Natural killer cell (primary cell): Measurements from ENCODE around the gene TMIE. TPM values are rescaled to one million over a fixed set of nuclear protein-coding genes. Genes with fewer than 3 reads are reported as not detected.

ENCODE experiments used
- ATAC-seq, 3 donors: fragments of 150-1000 bp in 2 of 3; fragments of 200-7000 bp in 1 of 3; cut with Tn5 transposase; 1 replicate in 1 of 3; 2 replicates in 2 of 3; pipeline ENCODE4 v1.10.0; 2021; ENCODE audit warnings: mild to moderate bottlenecking in 2 of 3, moderate library complexity in 2 of 3
- DNase-seq, 2 donors: peaks; one replicate each; pipeline versions ENCODE4 v3.0.0 to v3.0.0-alpha.2; 2013 to 2021; ENCODE audit warnings: mixed read lengths in 1 of 2
- H3K27ac ChIP-seq: one replicate; pipeline ENCODE4 v1.5.1; 2013; ENCODE audit warnings: mild to moderate bottlenecking, low read length
- H3K27me3 ChIP-seq: one replicate; pipeline ENCODE4 v1.6.1; 2013; ENCODE audit warnings: low read length; ENCODE audit not compliant: control insufficient read depth, insufficient read depth
- H3K36me3 ChIP-seq: one replicate; pipeline ENCODE4 v1.6.1; 2013; ENCODE audit warnings: low read length; ENCODE audit not compliant: control insufficient read depth, insufficient read depth
- H3K4me1 ChIP-seq: one replicate; pipeline ENCODE4 v1.6.1; 2013; ENCODE audit warnings: low read length; ENCODE audit not compliant: control insufficient read depth, insufficient read depth
- H3K4me3 ChIP-seq: one replicate; pipeline ENCODE4 v1.5.1; 2013; ENCODE audit warnings: low read length
- H3K9me3 ChIP-seq: one replicate; pipeline ENCODE4 v1.6.1; 2013; ENCODE audit warnings: low read length; ENCODE audit not compliant: control insufficient read depth, insufficient read depth
- H3K27ac Mint-ChIP-seq, 2 donors: one replicate each; pipeline ENCODE4 v1.8.0; 2022; ENCODE audit warnings: mild to moderate bottlenecking in 2 of 2, mixed read lengths in 2 of 2, moderate library complexity in 1 of 2
- H3K27me3 Mint-ChIP-seq, 2 donors: one replicate each; pipeline ENCODE4 v1.8.0; 2022; ENCODE audit warnings: low read depth in 2 of 2, mixed read lengths in 2 of 2
- H3K36me3 Mint-ChIP-seq: one replicate; pipeline ENCODE4 v1.8.0; 2022; ENCODE audit warnings: mixed read lengths
- H3K4me1 Mint-ChIP-seq, 2 donors: one replicate each; pipeline ENCODE4 v1.8.0; 2022; ENCODE audit warnings: mixed read lengths in 2 of 2
- H3K4me3 Mint-ChIP-seq: one replicate; pipeline ENCODE4 v1.8.0; 2022; ENCODE audit warnings: mild to moderate bottlenecking, moderate library complexity, mixed read lengths
- H3K9me3 Mint-ChIP-seq, 2 donors: one replicate each; pipeline ENCODE4 v1.8.0; 2022; ENCODE audit warnings: mixed read lengths in 2 of 2
- WGBS: methylation state at CpG from one replicate; pipeline ENCODE4 v1.1.7; 2013; ENCODE audit warnings: missing lambda C conversion rate; ENCODE audit not compliant: insufficient coverage; 5-methylcytosine and 5-hydroxymethylcytosine counted together
- intact Hi-C: fragments of 100-400 bp; cut with micrococcal nuclease; formaldehyde crosslinking; loops from one replicate; pipeline ENCODE4 v1.14.2; 2022
- total RNA-seq, 4 donors: library from RNA; stranded (reverse); fragments of 120-200 nt in 1 of 4; gene quantifications; one replicate each; pipeline versions ENCODE4 v1.2.3 to v1.2.4, GENCODE V29; 2013 to 2022
- TF ChIP-seq, protein P1 (sequence below): fragments of 200-600 bp; IDR thresholded peaks from one replicate; pipeline ENCODE4 v1.8.0; 2022; ENCODE audit warnings: antibody characterized with exemption

The TMIE gene
- total RNA-seq, 3 donors from 2014 or later (not counting 1 experiment from before 2014, with no cell fraction given), result not detected

DNA sequence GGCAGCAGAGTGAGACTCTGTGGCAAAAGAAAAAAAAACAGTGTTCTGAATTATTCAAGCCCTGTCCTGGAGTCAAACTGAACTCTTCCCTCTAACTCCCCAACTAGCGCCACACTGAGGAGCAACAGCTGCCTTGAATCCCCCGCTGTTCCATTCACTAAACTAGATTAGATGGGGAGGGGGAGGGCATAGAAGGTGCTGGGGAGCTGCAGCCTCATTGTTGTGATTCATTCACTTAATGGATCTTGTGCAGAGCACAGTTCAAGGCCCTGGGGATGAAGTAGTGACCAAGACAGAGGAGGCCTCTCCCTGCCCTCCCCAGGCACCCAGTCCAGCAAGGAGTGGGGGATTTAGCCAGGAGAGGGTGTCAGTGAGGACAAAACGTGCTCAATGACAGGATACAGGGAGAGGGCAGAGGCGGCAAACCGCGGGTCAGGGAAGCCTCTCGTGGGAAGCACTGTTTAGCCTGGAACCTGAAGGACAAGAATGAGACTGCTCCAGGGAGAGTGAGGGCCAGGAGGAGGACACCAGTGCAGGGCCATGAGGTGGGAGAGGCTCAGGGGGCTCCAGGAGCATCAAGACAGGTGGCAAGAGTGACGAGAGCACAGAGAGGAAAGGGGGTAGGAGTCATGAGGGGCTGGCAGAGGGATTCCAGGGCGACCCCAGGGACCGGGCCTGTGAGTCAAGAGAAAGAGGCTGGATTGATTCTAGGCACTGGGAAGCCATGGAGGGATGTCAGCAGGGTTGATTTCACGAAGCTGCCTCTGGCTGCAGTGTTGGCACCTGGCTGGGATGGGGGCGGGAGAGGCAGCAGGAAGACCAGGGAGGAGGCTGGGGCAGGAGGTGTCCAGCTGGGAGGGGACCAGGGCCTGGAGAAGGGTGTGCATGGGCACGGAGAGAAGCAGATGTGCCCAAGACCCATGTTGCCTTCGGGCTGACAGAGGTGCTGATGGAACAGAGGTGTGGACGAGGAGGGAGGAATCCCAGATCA is 39.1 kb upstream of the TMIE start:
- H3K36me3 ChIP-seq, result no peaks in the 10 kb centered on the region
- H3K27ac ChIP-seq, result no peak overlapping the region
- no peaks in the 10 kb centered on the region for H3K27me3 Mint-ChIP-seq
- H3K4me3 ChIP-seq, result no peak overlapping the region
- no peaks in the 10 kb centered on the region for H3K27me3 ChIP-seq
- ATAC-seq (no peak), DNase-seq (no peak)
- no peak overlapping the region for H3K27ac Mint-ChIP-seq
- no peak overlapping the region for H3K4me3 Mint-ChIP-seq
- H3K36me3 Mint-ChIP-seq, result no peaks in the 10 kb centered on the region
- intact Hi-C loops, result no loop called here
- WGBS, result 82% methylated on average over 14 of the region's 15 CpGs
- H3K9me3 ChIP-seq, result no peaks in the 10 kb centered on the region
- TF ChIP-seq, protein P1, sequence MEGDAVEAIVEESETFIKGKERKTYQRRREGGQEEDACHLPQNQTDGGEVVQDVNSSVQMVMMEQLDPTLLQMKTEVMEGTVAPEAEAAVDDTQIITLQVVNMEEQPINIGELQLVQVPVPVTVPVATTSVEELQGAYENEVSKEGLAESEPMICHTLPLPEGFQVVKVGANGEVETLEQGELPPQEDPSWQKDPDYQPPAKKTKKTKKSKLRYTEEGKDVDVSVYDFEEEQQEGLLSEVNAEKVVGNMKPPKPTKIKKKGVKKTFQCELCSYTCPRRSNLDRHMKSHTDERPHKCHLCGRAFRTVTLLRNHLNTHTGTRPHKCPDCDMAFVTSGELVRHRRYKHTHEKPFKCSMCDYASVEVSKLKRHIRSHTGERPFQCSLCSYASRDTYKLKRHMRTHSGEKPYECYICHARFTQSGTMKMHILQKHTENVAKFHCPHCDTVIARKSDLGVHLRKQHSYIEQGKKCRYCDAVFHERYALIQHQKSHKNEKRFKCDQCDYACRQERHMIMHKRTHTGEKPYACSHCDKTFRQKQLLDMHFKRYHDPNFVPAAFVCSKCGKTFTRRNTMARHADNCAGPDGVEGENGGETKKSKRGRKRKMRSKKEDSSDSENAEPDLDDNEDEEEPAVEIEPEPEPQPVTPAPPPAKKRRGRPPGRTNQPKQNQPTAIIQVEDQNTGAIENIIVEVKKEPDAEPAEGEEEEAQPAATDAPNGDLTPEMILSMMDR, result no peak
- H3K9me3 Mint-ChIP-seq, result no peaks in the 10 kb centered on the region
- H3K4me1 Mint-ChIP-seq, result no peaks in the 10 kb centered on the region
- no peaks in the 10 kb centered on the region for H3K4me1 ChIP-seq

DNA sequence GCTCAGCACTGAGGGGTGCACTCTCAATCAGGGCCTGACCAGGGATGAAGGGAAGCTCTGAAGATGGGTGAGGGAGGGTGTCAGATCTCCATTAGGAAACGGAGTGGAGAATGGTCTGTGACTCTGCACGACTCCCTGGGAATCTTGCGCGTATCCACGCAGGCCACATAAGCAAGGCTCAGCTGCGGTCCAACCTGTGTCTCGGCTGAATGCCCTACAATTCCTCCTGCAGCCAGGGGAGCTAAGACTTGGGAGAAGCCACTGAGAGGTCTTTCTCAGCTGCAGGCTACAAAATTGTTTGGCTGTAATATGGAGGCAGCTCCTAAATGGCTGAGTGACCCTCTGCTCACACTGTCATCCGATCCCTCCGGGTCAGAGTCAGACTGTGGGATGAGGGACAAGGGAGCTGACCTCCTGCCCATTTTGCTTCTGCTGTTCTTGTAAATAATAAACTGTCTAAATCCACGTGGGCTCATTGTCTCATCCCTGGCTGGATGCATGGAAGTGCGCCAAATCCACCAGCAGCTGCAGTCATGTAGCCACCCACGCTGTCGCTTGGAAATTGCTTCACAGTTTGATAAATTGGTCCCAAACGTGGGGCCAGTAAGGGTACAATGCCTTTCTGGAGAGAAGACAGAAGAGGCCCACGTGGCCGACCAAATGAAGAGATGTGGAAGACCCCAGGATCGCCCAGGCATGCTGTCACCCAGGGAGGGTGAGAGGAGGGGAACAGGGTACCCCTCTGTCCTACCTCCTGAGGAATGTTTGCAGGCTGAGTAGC is 38.2 kb upstream of the TMIE start:
- 85% methylated on average over 17 of the region's 17 CpGs for WGBS
- intact Hi-C loops, result no loop called here
- DNase-seq, result no peak

DNA sequence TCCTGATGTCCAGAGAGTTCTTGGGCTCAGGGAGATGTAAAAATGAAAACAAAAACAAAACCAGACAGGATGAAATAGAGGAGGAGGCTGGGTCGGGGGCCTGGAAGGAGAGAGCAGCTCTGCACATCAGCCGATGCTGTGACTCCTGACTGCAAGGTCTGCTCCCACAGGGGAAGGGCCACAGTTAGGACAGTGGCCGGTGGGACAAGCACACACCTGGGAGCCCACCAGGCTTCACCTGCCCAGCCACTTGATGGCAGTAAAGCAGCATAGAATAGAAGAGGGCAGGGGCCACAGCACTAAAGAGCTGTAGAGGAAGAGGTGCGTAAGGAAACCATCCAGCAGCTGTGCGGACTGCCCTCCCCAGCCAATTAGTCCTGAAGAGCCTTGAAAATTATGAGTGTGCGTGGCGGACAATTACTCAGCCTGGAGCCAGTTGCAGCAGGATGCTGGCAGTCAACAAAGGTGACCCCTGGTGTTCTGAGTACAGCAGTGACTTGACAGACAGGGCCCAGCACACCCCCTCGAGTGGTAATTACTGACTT is 37.5 kb upstream of the TMIE start:
- H3K36me3 Mint-ChIP-seq, result no peaks in the 10 kb centered on the region
- peak in 1 of 2 donors; percentile 21 for DNase-seq
- TF ChIP-seq, protein P1, result no peak
- WGBS, result 54% methylated on average over 8 of the region's 8 CpGs
- no peaks in the 10 kb centered on the region for H3K27me3 Mint-ChIP-seq
- no peaks in the 10 kb centered on the region for H3K4me1 ChIP-seq
- no peak overlapping the region for H3K27ac Mint-ChIP-seq
- no peaks in the 10 kb centered on the region for H3K4me1 Mint-ChIP-seq
- no peaks in the 10 kb centered on the region for H3K9me3 ChIP-seq
- no peaks in the 10 kb centered on the region for H3K9me3 Mint-ChIP-seq
- no peaks in the 10 kb centered on the region for H3K27me3 ChIP-seq
- intact Hi-C loops, result no loop called here
- H3K4me3 ChIP-seq, result no peak overlapping the region
- H3K36me3 ChIP-seq, result no peaks in the 10 kb centered on the region
- no peak overlapping the region for H3K4me3 Mint-ChIP-seq
- no peak overlapping the region for H3K27ac ChIP-seq
- no peak for ATAC-seq

More for the DNA sequence above, 38.2 kb upstream of the TMIE start:
- Mint-ChIP-seq H3K4me1 (no peaks in the 10 kb centered on the region), H3K36me3 (no peaks in the 10 kb centered on the region), H3K9me3 (no peaks in the 10 kb centered on the region), H3K27ac (no peak overlapping the region), H3K4me3 (no peak overlapping the region), H3K27me3 (no peaks in the 10 kb centered on the region)
- Histone ChIP-seq H3K4me3 (no peak overlapping the region), H3K27me3 (no peaks in the 10 kb centered on the region), H3K27ac (no peak overlapping the region), H3K9me3 (no peaks in the 10 kb centered on the region), H3K4me1 (no peaks in the 10 kb centered on the region), H3K36me3 (no peaks in the 10 kb centered on the region)
- ATAC-seq, result no peak
- TF ChIP-seq, protein P1, result no peak
